ENCODE measurements around the gene CDK6. TPM values are rescaled to one million over a fixed set of nuclear protein-coding genes. Genes with fewer than 3 reads are reported as not detected.
A peak's percentile ranks its signal among the peaks of the same experiment; 100 is the strongest.

The CDK6 gene
- total RNA-seq, 4 donors from 2014 or later: 22.2 to 45.4 (median 36.4) TPM

GRCh38 chr7:92797693-92798092 is 38.7 kb downstream of the CDK6 start:
- peaks cover 55 to 79% (median 68%) of the 10 kb centered on the region in 4 donors for H3K4me1 ChIP-seq

GRCh38 chr7:92797284-92797683 is 39.1 kb downstream of the CDK6 start:
- TF ChIP-seq POLR2AphosphoS5 (IDR thresholded peaks at IDR 0.05) (no peak), EP300 (IDR thresholded peaks at IDR 0.05) (no peak), POLR2A (IDR thresholded peaks at IDR 0.05; ENCODE audit: low read depth) (no peak), CTCF (IDR thresholded peaks at IDR 0.05) (no peak)
- 53% methylated on average over 1 of the region's 1 CpG for WGBS
- H3K4me1 ChIP-seq: peaks cover 55 to 75% (median 68%) of the 10 kb centered on the region in 4 donors
- H3K9me3 ChIP-seq: no peaks in the 10 kb centered on the region
- no peak for DNase-seq (ENCODE audit: extremely low spot score)
- intact Hi-C loops (cut with DNase I): loop anchor here (5.0 kb wide), 1 partner anchor 35 kb away; no protein-coding TSS in a partner anchor
- no peak overlapping the region for H3K4me3 ChIP-seq
- peak overlapping the region; percentile 38 to 71 (median 60) for H3K27ac ChIP-seq (replicated peaks in 1 of 4)
- no peaks in the 10 kb centered on the region for H3K36me3 ChIP-seq
- H3K27me3 ChIP-seq: no peaks in the 10 kb centered on the region

More at GRCh38 chr7:92797693-92798092, 38.7 kb downstream of the CDK6 start:
- Histone ChIP-seq H3K9me3 (no peaks in the 10 kb centered on the region), H3K27me3 (no peaks in the 10 kb centered on the region), H3K27ac (replicated peaks in 1 of 4) (peak overlapping the region; percentile 38 to 71 (median 60)), H3K36me3 (no peaks in the 10 kb centered on the region), H3K4me3 (no peak overlapping the region)
- DNase-seq (ENCODE audit: extremely low spot score): no peak
- 32% methylated on average over 4 of the region's 4 CpGs for WGBS
- peak in 1 of 2 donors; percentile 28 for TF ChIP-seq POLR2AphosphoS5 (IDR thresholded peaks at IDR 0.05)
- TF ChIP-seq POLR2A (IDR thresholded peaks at IDR 0.05; ENCODE audit: low read depth): no peak
- peak in 2 of 3 experiments; percentile 6 to 42 for TF ChIP-seq CTCF (IDR thresholded peaks at IDR 0.05)
- no peak for TF ChIP-seq EP300 (IDR thresholded peaks at IDR 0.05)
- intact Hi-C loops (cut with DNase I): loop anchor here (5.0 kb wide), 1 partner anchor 35 kb away; no protein-coding TSS in a partner anchor

GRCh38 chr7:92794831-92795230 is 41.5 kb downstream of the CDK6 start:
- Histone ChIP-seq H3K9me3 (no peaks in the 10 kb centered on the region), H3K4me3 (no peak overlapping the region), H3K27me3 (no peaks in the 10 kb centered on the region), H3K36me3 (no peaks in the 10 kb centered on the region), H3K27ac (replicated peaks in 1 of 4) (peak overlapping the region; percentile 29 to 58 (median 48)), H3K4me1 (peaks cover 72 to 84% (median 82%) of the 10 kb centered on the region in 4 donors)
- WGBS: 26% methylated on average over 2 of the region's 2 CpGs
- intact Hi-C loops (cut with DNase I): loop anchor here (5.0 kb wide), 1 partner anchor 37 kb away; no protein-coding TSS in a partner anchor
- no peak for DNase-seq (ENCODE audit: extremely low spot score)
- no peak for TF ChIP-seq EP300 (IDR thresholded peaks at IDR 0.05)

GRCh38 chr7:92794391-92794790 is 42.0 kb downstream of the CDK6 start:
- no peak overlapping the region for H3K4me3 ChIP-seq
- no peaks in the 10 kb centered on the region for H3K27me3 ChIP-seq
- H3K27ac ChIP-seq (replicated peaks in 1 of 4): peak overlapping the region; percentile 29 to 58 (median 48)
- no peaks in the 10 kb centered on the region for H3K36me3 ChIP-seq
- DNase-seq (ENCODE audit: extremely low spot score): no peak
- peaks cover 68 to 80% (median 79%) of the 10 kb centered on the region in 4 donors for H3K4me1 ChIP-seq
- intact Hi-C loops (cut with DNase I): no loop called here
- H3K9me3 ChIP-seq: no peaks in the 10 kb centered on the region
- TF ChIP-seq POLR2AphosphoS5 (IDR thresholded peaks at IDR 0.05) (no peak), CTCF (IDR thresholded peaks at IDR 0.05) (no peak), EP300 (IDR thresholded peaks at IDR 0.05) (no peak), POLR2A (IDR thresholded peaks at IDR 0.05; ENCODE audit: low read depth) (no peak)
- 76% methylated on average over 4 of the region's 4 CpGs for WGBS

GRCh38 chr7:92793656-92794205 is 42.6 kb downstream of the CDK6 start:
- intact Hi-C loops (cut with DNase I): no loop called here
- H3K27me3 ChIP-seq: no peaks in the 10 kb centered on the region
- no peaks in the 10 kb centered on the region for H3K36me3 ChIP-seq
- WGBS: 93% methylated on average over 1 of the region's 1 CpG
- H3K4me3 ChIP-seq: no peak overlapping the region
- peaks cover 0 to 4% (median 1%) of the 10 kb centered on the region in 4 donors for H3K9me3 ChIP-seq
- DNase-seq (ENCODE audit: extremely low spot score): no peak
- peak overlapping the region in 2 of 4 donors; percentile 42 to 58 for H3K27ac ChIP-seq (replicated peaks in 1 of 4)
- no peak for TF ChIP-seq POLR2A (IDR thresholded peaks at IDR 0.05; ENCODE audit: low read depth)
- TF ChIP-seq EP300 (IDR thresholded peaks at IDR 0.05): no peak
- peaks cover 61 to 73% (median 73%) of the 10 kb centered on the region in 4 donors for H3K4me1 ChIP-seq
